Effector memory CD4-positive, alpha-beta T cell (primary cell): ENCODE measurements around the gene GALNT9.

Experiments
- DNase-seq, 3 donors: peaks; one replicate each; pipeline ENCODE4 v3.0.0-alpha.2; 2020
- H3K27ac ChIP-seq: 2 replicates; pipeline ENCODE4 v1.7.0; 2013; ENCODE audit warnings: mild to moderate bottlenecking, low read length, moderate library complexity; ENCODE audit not compliant: insufficient read depth, poor library complexity, severe bottlenecking
- H3K27me3 ChIP-seq: replicated peaks from 2 replicates; pipeline ENCODE4 v1.7.0; 2013; ENCODE audit warnings: mild to moderate bottlenecking, low read length; ENCODE audit not compliant: insufficient read depth, control insufficient read depth, poor library complexity, severe bottlenecking
- H3K36me3 ChIP-seq: 2 replicates; pipeline ENCODE4 v1.7.0; 2013; ENCODE audit warnings: mild to moderate bottlenecking, low read length, moderate library complexity; ENCODE audit not compliant: control insufficient read depth, insufficient read depth
- H3K4me1 ChIP-seq: 2 replicates; pipeline ENCODE4 v1.7.0; 2013; ENCODE audit warnings: low read length, mild to moderate bottlenecking; ENCODE audit not compliant: control insufficient read depth, insufficient read depth, poor library complexity, severe bottlenecking
- H3K4me3 ChIP-seq: 2 replicates; pipeline ENCODE4 v1.7.0; 2013; ENCODE audit warnings: low read length, low read depth, mild to moderate bottlenecking; ENCODE audit not compliant: insufficient read depth, poor library complexity, severe bottlenecking
- H3K9me3 ChIP-seq: 2 replicates; pipeline ENCODE4 v1.7.0; 2013; ENCODE audit warnings: mild to moderate bottlenecking, low read length, moderate library complexity; ENCODE audit not compliant: control insufficient read depth

Gene GALNT9

GRCh38 chr12:132292328-132293319 is 36.8 kb downstream of the GALNT9 start:
- Histone ChIP-seq H3K9me3 (no peaks in the 10 kb centered on the region), H3K27me3 (no peaks in the 10 kb centered on the region), H3K4me3 (no peak overlapping the region), H3K27ac (no peak overlapping the region), H3K36me3 (no peaks in the 10 kb centered on the region), H3K4me1 (no peaks in the 10 kb centered on the region)
- no peak for DNase-seq

DNA sequence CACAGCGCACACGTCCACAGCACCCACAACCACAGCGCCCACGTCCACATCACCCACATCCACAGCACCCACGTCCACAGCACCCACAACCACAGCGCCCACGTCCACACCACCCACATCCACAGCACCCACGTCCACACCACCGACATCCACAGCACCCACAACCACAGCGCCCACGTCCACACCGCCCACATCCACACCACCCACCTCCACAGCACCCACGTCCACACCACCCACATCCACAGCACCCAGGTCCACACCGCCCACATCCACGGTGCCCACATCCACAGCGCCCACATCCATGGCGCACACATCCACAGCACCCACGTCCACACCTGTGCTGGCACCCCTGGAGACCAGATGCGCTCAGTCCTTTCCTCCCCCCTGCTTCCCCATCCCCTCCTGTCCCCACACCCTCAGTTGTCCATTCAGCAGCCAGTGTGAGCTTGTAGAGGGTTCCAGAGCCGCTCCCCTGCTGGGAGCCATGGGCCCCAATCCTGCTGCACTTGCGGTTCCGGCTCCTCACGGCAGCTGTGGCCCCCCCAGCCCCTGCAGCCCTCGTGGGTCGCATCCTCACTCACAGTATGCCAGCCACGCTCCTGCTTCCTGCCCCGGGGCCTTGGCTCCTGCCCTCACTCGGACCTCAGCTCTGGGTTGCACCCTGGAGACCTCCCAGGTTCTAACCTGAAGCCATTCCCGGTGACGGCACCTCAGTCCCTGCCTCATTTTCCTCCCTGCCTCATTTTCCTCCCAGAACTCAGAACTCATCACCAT is 37.8 kb downstream of the GALNT9 start:
- no peaks in the 10 kb centered on the region for H3K9me3 ChIP-seq

DNA sequence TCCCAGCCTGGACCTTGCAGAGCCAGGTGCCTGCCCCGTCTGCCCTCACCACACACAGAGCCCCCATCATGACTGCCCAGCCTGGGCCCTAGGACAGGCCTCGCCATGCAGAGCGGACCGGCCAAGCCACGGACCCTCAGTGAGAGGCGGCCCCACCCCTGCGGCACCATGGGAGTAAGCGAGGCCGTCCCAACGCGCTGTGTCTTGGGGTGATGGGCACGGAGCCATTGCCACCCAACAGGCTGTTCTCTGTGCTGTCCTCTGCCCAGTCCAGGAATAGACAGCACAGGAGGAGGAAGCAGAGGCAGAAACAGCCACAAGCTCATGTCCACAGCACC is 39.2 kb downstream of the GALNT9 start:
- Histone ChIP-seq H3K27me3 (no peaks in the 10 kb centered on the region), H3K4me3 (no peak overlapping the region), H3K36me3 (no peaks in the 10 kb centered on the region), H3K27ac (no peak overlapping the region), H3K4me1 (peaks cover 6% of the 10 kb centered on the region), H3K9me3 (no peaks in the 10 kb centered on the region)
- no peak for DNase-seq

More for the DNA sequence above, 37.8 kb downstream of the GALNT9 start:
- no peaks in the 10 kb centered on the region for H3K36me3 ChIP-seq
- DNase-seq, result no peak
- H3K27ac ChIP-seq, result no peak overlapping the region
- H3K27me3 ChIP-seq, result no peaks in the 10 kb centered on the region
- H3K4me1 ChIP-seq, result no peaks in the 10 kb centered on the region
- H3K4me3 ChIP-seq, result no peak overlapping the region

- H3K4me1 ChIP-seq, result peaks cover 6% of the 10 kb centered on the region
- H3K27ac ChIP-seq, result no peak overlapping the region
- H3K36me3 ChIP-seq, result no peaks in the 10 kb centered on the region
- H3K27me3 ChIP-seq, result no peaks in the 10 kb centered on the region
- DNase-seq, result no peak
- H3K4me3 ChIP-seq, result no peak overlapping the region
- no peaks in the 10 kb centered on the region for H3K9me3 ChIP-seq
These were observed 39.8 kb downstream of the GALNT9 start for GRCh38 chr12:132289356-132290202.

- no peak overlapping the region for H3K27ac ChIP-seq
- H3K27me3 ChIP-seq, result no peaks in the 10 kb centered on the region
- peaks cover 10% of the 10 kb centered on the region for H3K4me1 ChIP-seq
- H3K36me3 ChIP-seq, result no peaks in the 10 kb centered on the region
- no peaks in the 10 kb centered on the region for H3K9me3 ChIP-seq
- no peak overlapping the region for H3K4me3 ChIP-seq
- DNase-seq, result no peak
These were observed 40.7 kb downstream of the GALNT9 start for GRCh38 chr12:132288516-132289215.

GRCh38 chr12:132287391-132288238 is 41.8 kb downstream of the GALNT9 start:
- no peak overlapping the region for H3K4me3 ChIP-seq
- peaks cover 18% of the 10 kb centered on the region for H3K4me1 ChIP-seq
- H3K27me3 ChIP-seq, result peaks cover 5% of the 10 kb centered on the region
- no peak overlapping the region for H3K27ac ChIP-seq
- no peak for DNase-seq
- H3K9me3 ChIP-seq, result no peaks in the 10 kb centered on the region
- H3K36me3 ChIP-seq, result no peaks in the 10 kb centered on the region

GRCh38 chr12:132286912-132287311 is 42.5 kb downstream of the GALNT9 start:
- Histone ChIP-seq H3K36me3 (no peaks in the 10 kb centered on the region), H3K27me3 (peaks cover 5% of the 10 kb centered on the region), H3K4me3 (no peak overlapping the region), H3K4me1 (peaks cover 19% of the 10 kb centered on the region), H3K9me3 (no peaks in the 10 kb centered on the region), H3K27ac (no peak overlapping the region)
- no peak for DNase-seq

DNA sequence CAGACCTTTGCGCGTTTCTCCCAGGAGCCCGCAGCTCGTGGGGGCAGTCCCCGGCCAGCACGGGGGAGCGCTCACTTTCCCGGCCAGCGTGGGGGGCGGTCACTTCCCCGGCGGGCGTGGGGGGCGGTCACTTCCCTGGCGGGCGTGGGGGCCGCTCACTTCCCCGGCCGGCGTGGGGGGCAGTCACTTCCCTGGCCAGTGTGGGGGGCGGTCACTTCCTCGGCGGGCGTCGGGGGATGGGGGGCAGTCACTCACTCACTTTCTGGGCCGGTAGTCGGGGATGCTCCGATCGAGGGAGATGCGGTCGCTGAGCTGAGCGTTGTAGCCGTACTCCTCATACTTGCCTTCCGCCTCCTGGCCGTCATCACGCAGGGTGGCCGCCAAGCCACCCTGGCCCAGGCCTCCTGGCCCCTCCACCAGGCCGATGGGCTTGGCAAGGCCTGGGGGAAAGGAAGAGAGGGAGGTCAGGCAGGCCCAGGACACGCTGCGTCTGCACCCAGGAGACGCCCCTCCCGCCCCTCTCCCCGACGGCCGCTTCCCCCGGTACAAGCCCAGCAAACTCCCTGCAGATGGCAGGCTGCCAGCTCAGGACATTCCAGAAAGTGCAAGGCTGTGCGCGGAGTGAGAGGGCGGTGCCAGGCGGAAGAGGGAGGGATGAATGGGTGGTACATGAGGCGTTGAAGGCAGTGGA is 43.3 kb downstream of the GALNT9 start:
- Histone ChIP-seq H3K9me3 (no peaks in the 10 kb centered on the region), H3K27ac (no peak overlapping the region), H3K4me1 (peaks cover 19% of the 10 kb centered on the region), H3K4me3 (no peak overlapping the region), H3K36me3 (no peaks in the 10 kb centered on the region), H3K27me3 (peaks cover 5% of the 10 kb centered on the region)
- DNase-seq, result no peak
